Esophagus muscularis mucosa (tissue), 3 donors: ENCODE measurements around the gene B4GALT4.

Experiments used
- CTCF ChIP-seq, 3 experiments: fragments of 200-600 bp in 2 of 3; fragments of 450-650 bp in 1 of 3; sonication (generic) in 2 of 3; IDR thresholded peaks; one replicate each; pipeline ENCODE4 v1.5.1; 2017 to 2019; ENCODE audit warnings: antibody characterized with exemption in 3 of 3, mild to moderate bottlenecking in 2 of 3, moderate library complexity in 1 of 3
- POLR2A ChIP-seq: fragments of 450-650 bp; IDR thresholded peaks from one replicate; pipeline ENCODE4 v1.6.1; 2017; ENCODE audit warnings: antibody characterized with exemption, moderate library complexity, mild to moderate bottlenecking, low read depth

GRCh38 chr3:119288669-119289403, 48.2 kb upstream of the B4GALT4 start:
- TF ChIP-seq POLR2A (no peak), CTCF (IDR thresholded peaks at IDR 0.05) (no peak)
